8988T (cell line): ENCODE results near the gene CALCOCO2.
"Not testable (repeated sequence)": the region's sequence is repeated elsewhere in the genome, so short reads cannot be mapped to it uniquely, and the experiment has no call there.

Source experiments
- DNase-seq: peaks from one replicate; pipeline ENCODE4 v3.0.0; 2011

CALCOCO2 gene

GRCh38 chr17:48830840-48831548, at the start of gene CALCOCO2:
TSS of gene CALCOCO2 (plus strand) at chr17:48831035. CDS start at chr17:48841708, 10,673 bp downstream.
- peak; percentile 63 for DNase-seq

- no peak for DNase-seq
Measured at GRCh38 chr17:48787828-48788227, 43.0 kb upstream of the CALCOCO2 start.

- DNase-seq, result no peak
Measured at GRCh38 chr17:48790607-48791127, 40.2 kb upstream of the CALCOCO2 start.

GRCh38 chr17:48791128-48792032, 39.5 kb upstream of the CALCOCO2 start:
- peak; percentile 53 for DNase-seq

- DNase-seq, result no peak
Measured at GRCh38 chr17:48792033-48792798, 38.6 kb upstream of the CALCOCO2 start.

GRCh38 chr17:48795444-48796162, 35.2 kb upstream of the CALCOCO2 start:
- DNase-seq, result no peak

- DNase-seq, result not testable (repeated sequence)
Measured at GRCh38 chr17:48796163-48796522, 34.7 kb upstream of the CALCOCO2 start.

GRCh38 chr17:48799069-48799723, 31.6 kb upstream of the CALCOCO2 start:
- no peak for DNase-seq

GRCh38 chr17:48800626-48801217, 30.1 kb upstream of the CALCOCO2 start:
- DNase-seq, result no peak

- DNase-seq, result peak; percentile 55
Measured at GRCh38 chr17:48804936-48805411, 25.9 kb upstream of the CALCOCO2 start.

- no peak for DNase-seq
Measured at GRCh38 chr17:48809182-48809581, 21.7 kb upstream of the CALCOCO2 start.

GRCh38 chr17:48812001-48812400, 18.8 kb upstream of the CALCOCO2 start:
- no peak for DNase-seq

GRCh38 chr17:48814504-48814903, 16.3 kb upstream of the CALCOCO2 start:
- peak; percentile 69 for DNase-seq

- no peak for DNase-seq
Measured at GRCh38 chr17:48815311-48815710, 15.5 kb upstream of the CALCOCO2 start.

GRCh38 chr17:48816438-48816773, 14.4 kb upstream of the CALCOCO2 start:
- no peak for DNase-seq

GRCh38 chr17:48816774-48817590, 13.9 kb upstream of the CALCOCO2 start, which contains the start of gene TTLL6:
TSS of gene TTLL6 (minus strand) at chr17:48817229. CDS start at chr17:48817072, 157 bp downstream.
- DNase-seq, result peak; percentile 70

- DNase-seq, result no peak
Measured at GRCh38 chr17:48818361-48818841, 12.4 kb upstream of the CALCOCO2 start.

- no peak for DNase-seq
Measured at GRCh38 chr17:48819466-48819865, 11.4 kb upstream of the CALCOCO2 start.

GRCh38 chr17:48820936-48821335, 9.9 kb upstream of the CALCOCO2 start:
- DNase-seq, result not testable (repeated sequence)
